Anterior cingulate cortex (tissue), 58 donors: ENCODE data around the gene MRPL52.
A peak's percentile ranks its signal among the peaks of the same experiment; 100 is the strongest.

Source experiments
- DNase-seq, 58 donors: peaks; one replicate each; lab custom pipeline; 2025; lab: John Stamatoyannopoulos, UW

MRPL52 gene

GRCh38 chr14:22837114-22837749 lies 7.5 kb downstream of the MRPL52 start:
- DNase-seq, result peak in 7 of 58 donors; percentile 6 to 33 (median 22)

- peak in 2 of 58 donors; percentile 4 to 30 for DNase-seq
Measured at GRCh38 chr14:22837750-22838538, 8.3 kb downstream of the MRPL52 start.

- peak in 2 of 58 donors; percentile 15 to 30 for DNase-seq
Measured at GRCh38 chr14:22838631-22839041, 8.9 kb downstream of the MRPL52 start.

GRCh38 chr14:22839159-22839779 lies 9.6 kb downstream of the MRPL52 start:
- DNase-seq, result no peak

- DNase-seq, result no peak
Measured at GRCh38 chr14:22841311-22841710, 11.6 kb downstream of the MRPL52 start.

- no peak for DNase-seq
Measured at GRCh38 chr14:22841769-22842168, 12.1 kb downstream of the MRPL52 start.

GRCh38 chr14:22842211-22843122 lies 12.8 kb downstream of the MRPL52 start:
- no peak for DNase-seq

- no peak for DNase-seq
Measured at GRCh38 chr14:22843123-22843925, 13.6 kb downstream of the MRPL52 start.

- no peak for DNase-seq
Measured at GRCh38 chr14:22844221-22845102, 14.8 kb downstream of the MRPL52 start.

- DNase-seq, result no peak
Measured at GRCh38 chr14:22845103-22845394, 15.4 kb downstream of the MRPL52 start.

- no peak for DNase-seq
Measured at GRCh38 chr14:22845821-22846625, 16.3 kb downstream of the MRPL52 start.

GRCh38 chr14:22846811-22847307 lies 17.2 kb downstream of the MRPL52 start:
- DNase-seq, result no peak

GRCh38 chr14:22847661-22848341 lies 18.1 kb downstream of the MRPL52 start:
- DNase-seq, result no peak

- DNase-seq, result peak in 5 of 58 donors; percentile 17 to 53 (median 33)
Measured at GRCh38 chr14:22848351-22849164, 18.9 kb downstream of the MRPL52 start.

- peak in 25 of 58 donors; percentile 9 to 77 (median 38) for DNase-seq
Measured at GRCh38 chr14:22849212-22849819, 19.6 kb downstream of the MRPL52 start.
